ENCODE data around the gene NOL4L. TPM values are rescaled to one million over a fixed set of nuclear protein-coding genes. Genes with fewer than 3 reads are reported as not detected.
A peak's percentile ranks its signal among the peaks of the same experiment; 100 is the strongest.

NOL4L gene
- polyA plus RNA-seq, 3 donors: 1.1 to 30.9 (median 2.8) TPM

- Mint-ChIP-seq H3K9me3 (no peaks in the 10 kb centered on the region), H3K4me1 (peaks cover 12% of the 10 kb centered on the region), H3K27me3 (ENCODE audit: low read depth in 3 of 3) (no peaks in the 10 kb centered on the region), H3K36me3 (peaks cover 12% of the 10 kb centered on the region in 2 donors), H3K27ac (peak overlapping the region in 1 of 7 donors; percentile 54), H3K4me3 (no peak overlapping the region)
- H2AFZ ChIP-seq (ENCODE audit: insufficient read depth, low read depth, low read length, poor library complexity, severe bottlenecking): no peak overlapping the region
- peaks cover 26% of the 10 kb centered on the region for H4K20me1 ChIP-seq (ENCODE audit: insufficient read depth, low read length)
- H3K79me2 ChIP-seq (ENCODE audit: insufficient read depth, low read length): peaks cover 53% of the 10 kb centered on the region
- H3K4me1 ChIP-seq (ENCODE audit: control insufficient read depth in 1 of 2, insufficient read depth in 2 of 2, low read length in 2 of 2): peaks cover 0 to 6% of the 10 kb centered on the region in 2 donors
- H3K4me3 ChIP-seq (replicated peaks in 1 of 3; ENCODE audit: low read depth in 2 of 3, low read length in 3 of 3): no peak overlapping the region
- no peak overlapping the region for H3K4me2 ChIP-seq (replicated peaks; ENCODE audit: extremely low read depth, low read length, poor library complexity, severe bottlenecking)
- WGBS (ENCODE audit: insufficient coverage): 100% methylated on average over 1 of the region's 2 CpGs
- intact Hi-C loops (cut with micrococcal nuclease): no loop called here
- peak; percentile 12 to 48 (median 44) for DNase-seq
- H3K27me3 ChIP-seq (ENCODE audit: control insufficient read depth in 2 of 2, insufficient read depth in 2 of 2, low read length in 2 of 2): no peaks in the 10 kb centered on the region
- TF ChIP-seq CTCF (IDR thresholded peaks at IDR 0.05): no peak
- H3K9ac ChIP-seq (ENCODE audit: insufficient read depth, low read length, poor library complexity, severe bottlenecking): no peak overlapping the region
- no peaks in the 10 kb centered on the region for H3K36me3 ChIP-seq (replicated peaks in 1 of 2; ENCODE audit: control insufficient read depth in 1 of 2, insufficient read depth in 2 of 2, low read length in 2 of 2)
- no peak overlapping the region for H3K27ac ChIP-seq (ENCODE audit: low read depth in 1 of 2, low read length in 2 of 2)
- no peaks in the 10 kb centered on the region for H3K9me3 ChIP-seq (replicated peaks in 1 of 2; ENCODE audit: control insufficient read depth in 1 of 2, insufficient read depth in 1 of 2, low read length in 2 of 2)
Measured at GRCh38 chr20:32418376-32418775, 166.8 kb downstream of the NOL4L start.

GRCh38 chr20:32416206-32416605 lies 168.9 kb downstream of the NOL4L start:
- H3K4me2 ChIP-seq (replicated peaks; ENCODE audit: extremely low read depth, low read length, poor library complexity, severe bottlenecking): no peak overlapping the region
- no peak overlapping the region for H3K9ac ChIP-seq (ENCODE audit: insufficient read depth, low read length, poor library complexity, severe bottlenecking)
- H3K79me2 ChIP-seq (ENCODE audit: insufficient read depth, low read length): peaks cover 57% of the 10 kb centered on the region
- H3K27ac ChIP-seq (ENCODE audit: low read depth in 1 of 2, low read length in 2 of 2): no peak overlapping the region
- peaks cover 14 to 16% of the 10 kb centered on the region in 2 donors for H3K4me1 ChIP-seq (ENCODE audit: control insufficient read depth in 1 of 2, insufficient read depth in 2 of 2, low read length in 2 of 2)
- no peak for DNase-seq
- no peak overlapping the region for H2AFZ ChIP-seq (ENCODE audit: insufficient read depth, low read depth, low read length, poor library complexity, severe bottlenecking)
- Mint-ChIP-seq H3K4me3 (no peak overlapping the region), H3K27me3 (ENCODE audit: low read depth in 3 of 3) (peaks cover 0 to 2% (median 0%) of the 10 kb centered on the region in 3 donors), H3K4me1 (peaks cover 25% of the 10 kb centered on the region), H3K27ac (no peak overlapping the region), H3K9me3 (no peaks in the 10 kb centered on the region), H3K36me3 (peaks cover 12 to 16% of the 10 kb centered on the region in 2 donors)
- TF ChIP-seq CTCF (IDR thresholded peaks at IDR 0.05): no peak
- no peaks in the 10 kb centered on the region for H3K27me3 ChIP-seq (ENCODE audit: control insufficient read depth in 2 of 2, insufficient read depth in 2 of 2, low read length in 2 of 2)
- intact Hi-C loops (cut with micrococcal nuclease): no loop called here
- no CpG with 5 or more reads among the region's 2 CpGs for WGBS (ENCODE audit: insufficient coverage)
- peaks cover 42% of the 10 kb centered on the region for H4K20me1 ChIP-seq (ENCODE audit: insufficient read depth, low read length)
- no peak overlapping the region for H3K4me3 ChIP-seq (replicated peaks in 1 of 3; ENCODE audit: low read depth in 2 of 3, low read length in 3 of 3)
- no peaks in the 10 kb centered on the region for H3K36me3 ChIP-seq (replicated peaks in 1 of 2; ENCODE audit: control insufficient read depth in 1 of 2, insufficient read depth in 2 of 2, low read length in 2 of 2)
- no peaks in the 10 kb centered on the region for H3K9me3 ChIP-seq (replicated peaks in 1 of 2; ENCODE audit: control insufficient read depth in 1 of 2, insufficient read depth in 1 of 2, low read length in 2 of 2)

All from CD14-positive monocyte (primary cell).